Psoas muscle (tissue), 8 donors: Measurements from ENCODE around the gene ULK1. TPM values are rescaled to one million over a fixed set of nuclear protein-coding genes. Genes with fewer than 3 reads are reported as not detected.
A peak's percentile ranks its signal among the peaks of the same experiment; 100 is the strongest.

Experiments
- ATAC-seq, 4 donors: fragments of 200-7000 bp; cut with Tn5 transposase; one replicate each; pipeline ENCODE4 v1.9.1; 2020; ENCODE audit warnings: moderate library complexity in 3 of 4, mild to moderate bottlenecking in 2 of 4
- DNase-seq, 2 donors: peaks; one replicate each; pipeline ENCODE4 v3.0.0-alpha.2; 2020
- H3K27ac ChIP-seq: fragments of 200-600 bp; one replicate; pipeline ENCODE4 v1.8.0; 2022
- H3K27me3 ChIP-seq, 3 donors: fragments of 200-600 bp in 1 of 3; one replicate each; pipeline versions ENCODE4 v1.6.1 to v1.8.0; 2013 to 2022; ENCODE audit warnings: low read length in 2 of 3, mild to moderate bottlenecking in 2 of 3, moderate library complexity in 1 of 3; ENCODE audit not compliant: insufficient read depth in 3 of 3
- H3K36me3 ChIP-seq, 2 donors: fragments of 200-600 bp in 1 of 2; one replicate each; pipeline versions ENCODE4 v1.6.1 to v1.8.0; 2013 to 2022; ENCODE audit warnings: low read depth in 1 of 2, mild to moderate bottlenecking in 1 of 2, moderate library complexity in 1 of 2; ENCODE audit not compliant: insufficient read depth in 1 of 2
- H3K4me1 ChIP-seq: fragments of 200-600 bp; one replicate; pipeline ENCODE4 v1.8.0; 2022
- H3K4me3 ChIP-seq: fragments of 200-600 bp; one replicate; pipeline ENCODE4 v1.8.0; 2022; ENCODE audit warnings: mild to moderate bottlenecking
- H3K9me3 ChIP-seq: fragments of 200-600 bp; one replicate; pipeline ENCODE4 v1.8.0; 2022
- CTCF ChIP-seq: fragments of 200-600 bp; IDR thresholded peaks from one replicate; pipeline ENCODE4 v1.8.0; 2022; ENCODE audit warnings: antibody characterized with exemption
- WGBS, 3 donors: extraction: QIAGEN DNeasy Blood & Tissue Kit; methylation state at CpG; one replicate each; pipeline versions ENCODE4 v1.1.6 to v1.1.7; 2013; 5-methylcytosine and 5-hydroxymethylcytosine counted together
- intact Hi-C, 2 donors: fragments of 100-400 bp; cut with DNase I; formaldehyde crosslinking; loops; one replicate each; pipeline versions ENCODE4 v1.11.0 to v1.14.2; 2022
- polyA plus RNA-seq, 3 donors: library from polyadenylated mRNA; stranded (reverse); fragments of 200-250 nt; gene quantifications; one replicate each; pipeline ENCODE4 v1.2.3, GENCODE V29; 2013
- total RNA-seq, 4 donors: library from RNA; stranded (reverse); fragmentation: NEBNext Ultra II Directional in 2 of 4; extraction: Animal tissue kit (Norgen Biotek cat#: 25700) in 2 of 4; gene quantifications; one replicate each; pipeline versions ENCODE4 v1.2.1 to v1.2.4, GENCODE V29; 2021 to 2023
- donor health status: healthy with polysubstance abuse.
- donor health status: DM: no; HTN: no; CAD: no; lungs with moderate emphysema.
- donor health status: Bipolar disorder and iron deficiency.
- donor health status: healthy.
- donor health status: DM: yes; HTN: yes; CAD: no.
- donor health status: DM: no; HTN: no; CAD: no.
- donor health status: DM: no; HTN: no; CAD: no.
- donor health status: DM: yes; HTN: yes; CAD: no.

ULK1 gene
- total and polyA plus RNA-seq, 7 donors: 4.1 to 90.4 (median 58.0) TPM

- H3K9me3 ChIP-seq: no peaks in the 10 kb centered on the region
- H3K27me3 ChIP-seq: no peaks in the 10 kb centered on the region
- DNase-seq: no peak
- no peak for ATAC-seq
- intact Hi-C loops: no loop called here
- H3K4me1 ChIP-seq: no peaks in the 10 kb centered on the region
- no peak overlapping the region for H3K4me3 ChIP-seq
- WGBS, 3 donors: 95 to 97% (median 97%) methylated on average over 10 of the region's 10 CpGs
- peaks cover 3 to 62% of the 10 kb centered on the region in 2 donors for H3K36me3 ChIP-seq
- TF ChIP-seq CTCF: no peak
- H3K27ac ChIP-seq: no peak overlapping the region
Observed at GRCh38 chr12:131943876-131944275, 49.5 kb downstream of the ULK1 start.

- Histone ChIP-seq H3K4me3 (no peak overlapping the region), H3K4me1 (no peaks in the 10 kb centered on the region), H3K36me3 (peaks cover 3 to 54% of the 10 kb centered on the region in 2 donors), H3K27me3 (no peaks in the 10 kb centered on the region), H3K9me3 (no peaks in the 10 kb centered on the region), H3K27ac (no peak overlapping the region)
- DNase-seq (no peak), ATAC-seq (no peak)
- intact Hi-C loops: loop anchor here in 1 of 2 donors (5.0 kb wide), 1 partner anchor 47 kb away; no protein-coding TSS in a partner anchor
- 89 to 94% (median 90%) methylated on average over 35 of the region's 35 CpGs for WGBS, 3 donors
- no peak for TF ChIP-seq CTCF
Observed at GRCh38 chr12:131944601-131945251, 50.3 kb downstream of the ULK1 start.

- 56 to 67% (median 58%) methylated on average over 6 of the region's 6 CpGs for WGBS, 3 donors
- no peaks in the 10 kb centered on the region for H3K27me3 ChIP-seq
- no peak overlapping the region for H3K4me3 ChIP-seq
- H3K27ac ChIP-seq: no peak overlapping the region
- intact Hi-C loops: loop anchor here in 1 of 2 donors (5.0 kb wide), 1 partner anchor 49 kb away; no protein-coding TSS in a partner anchor
- no peaks in the 10 kb centered on the region for H3K9me3 ChIP-seq
- peaks cover 0 to 34% of the 10 kb centered on the region in 2 donors for H3K36me3 ChIP-seq
- ATAC-seq (no peak), DNase-seq (no peak)
- TF ChIP-seq CTCF: no peak
- H3K4me1 ChIP-seq: peaks cover 8% of the 10 kb centered on the region
Observed at GRCh38 chr12:131946757-131947156, 52.3 kb downstream of the ULK1 start.

GRCh38 chr12:131947482-131948027 is 53.1 kb downstream of the ULK1 start:
- no peak for TF ChIP-seq CTCF
- DNase-seq (no peak), ATAC-seq (no peak)
- WGBS, 3 donors: 33 to 35% (median 35%) methylated on average over 8 of the region's 8 CpGs
- Histone ChIP-seq H3K27me3 (no peaks in the 10 kb centered on the region), H3K4me1 (peaks cover 12% of the 10 kb centered on the region), H3K36me3 (peaks cover 0 to 26% of the 10 kb centered on the region in 2 donors), H3K9me3 (no peaks in the 10 kb centered on the region), H3K27ac (peak overlapping the region; percentile 71), H3K4me3 (no peak overlapping the region)
- intact Hi-C loops: loop anchor here (2.0 to 5.0 kb wide), 3 partner anchors 17 to 51 kb away; no protein-coding TSS in a partner anchor
